Trophoblast cell (in vitro differentiated cells and primary cell): ENCODE data around the gene B4GALT1.

Source experiments
- DNase-seq, 2 donors: peaks; one replicate each; pipeline ENCODE4 v3.0.0-alpha.2; 2016
- H2AFZ ChIP-seq: 2 replicates; pipeline ENCODE4 v1.6.1; 2013; ENCODE audit warnings: low read length, moderate library complexity, mild to moderate bottlenecking; ENCODE audit not compliant: insufficient read depth, poor library complexity
- H2AK5ac ChIP-seq: 2 replicates; pipeline ENCODE4 v1.6.1; 2013; ENCODE audit warnings: mild to moderate bottlenecking, low read length
- H2BK120ac ChIP-seq: 2 replicates; pipeline ENCODE4 v1.6.1; 2013; ENCODE audit warnings: low read length, mild to moderate bottlenecking, moderate library complexity; ENCODE audit not compliant: insufficient read depth, poor library complexity
- H2BK12ac ChIP-seq: 2 replicates; pipeline ENCODE4 v1.6.1; 2013; ENCODE audit warnings: mild to moderate bottlenecking, low read length, moderate library complexity
- H2BK5ac ChIP-seq: 2 replicates; pipeline ENCODE4 v1.6.1; 2013; ENCODE audit warnings: low read length, low read depth, moderate library complexity, mild to moderate bottlenecking; ENCODE audit not compliant: poor library complexity
- H3K14ac ChIP-seq: 2 replicates; pipeline ENCODE4 v1.6.1; 2013; ENCODE audit warnings: mild to moderate bottlenecking, low read length
- H3K18ac ChIP-seq: 2 replicates; pipeline ENCODE4 v1.6.1; 2013; ENCODE audit warnings: mild to moderate bottlenecking, low read length
- H3K23ac ChIP-seq: 2 replicates; pipeline ENCODE4 v1.6.1; 2013; ENCODE audit warnings: low read length
- H3K27ac ChIP-seq: 2 replicates; pipeline ENCODE4 v1.5.1; 2013; ENCODE audit warnings: low read depth, mild to moderate bottlenecking, inconsistent platforms, low read length, moderate library complexity
- H3K27me3 ChIP-seq: 2 replicates; pipeline ENCODE4 v1.6.1; 2013; ENCODE audit warnings: inconsistent platforms, mild to moderate bottlenecking, low read length, moderate library complexity; ENCODE audit not compliant: insufficient read depth
- H3K36me3 ChIP-seq, 2 experiments: 1 replicate in 1 of 2; 2 replicates in 1 of 2; pipeline ENCODE4 v1.6.1; 2013; ENCODE audit warnings: low read length in 2 of 2, mild to moderate bottlenecking in 2 of 2, moderate library complexity in 1 of 2; ENCODE audit not compliant: insufficient read depth in 2 of 2, control insufficient read depth in 1 of 2
- H3K4ac ChIP-seq: 2 replicates; pipeline ENCODE4 v1.6.1; 2013; ENCODE audit warnings: low read depth, mild to moderate bottlenecking, low read length, moderate library complexity
- H3K4me1 ChIP-seq, 2 experiments: 1 replicate in 1 of 2; 2 replicates in 1 of 2; pipeline ENCODE4 v1.6.1; 2013; ENCODE audit warnings: low read length in 2 of 2, mild to moderate bottlenecking in 2 of 2, moderate library complexity in 1 of 2; ENCODE audit not compliant: insufficient read depth in 2 of 2, control insufficient read depth in 1 of 2
- H3K4me2 ChIP-seq: 2 replicates; pipeline ENCODE4 v1.6.1; 2013; ENCODE audit warnings: inconsistent platforms, mild to moderate bottlenecking, low read length, moderate library complexity
- H3K4me3 ChIP-seq: 2 replicates; pipeline ENCODE4 v1.5.1; 2013; ENCODE audit warnings: mild to moderate bottlenecking, low read depth, low read length, inconsistent platforms
- H3K79me1 ChIP-seq: one replicate; pipeline ENCODE4 v1.6.1; 2013; ENCODE audit warnings: low read length
- H3K79me2 ChIP-seq: 2 replicates; pipeline ENCODE4 v1.6.1; 2013; ENCODE audit warnings: low read length, mild to moderate bottlenecking; ENCODE audit not compliant: control insufficient read depth, insufficient read depth, poor library complexity
- H3K9ac ChIP-seq: 2 replicates; pipeline ENCODE4 v1.6.1; 2013; ENCODE audit warnings: mild to moderate bottlenecking, low read length
- H3K9me3 ChIP-seq: 2 replicates; pipeline ENCODE4 v1.6.1; 2013; ENCODE audit warnings: low read depth, mild to moderate bottlenecking, control low read depth, inconsistent platforms, low read length; ENCODE audit not compliant: insufficient read depth
- H4K12ac ChIP-seq: 2 replicates; pipeline ENCODE4 v1.6.1; 2013; ENCODE audit warnings: low read depth, mild to moderate bottlenecking, low read length, moderate library complexity
- H4K8ac ChIP-seq: 2 replicates; pipeline ENCODE4 v1.6.1; 2013; ENCODE audit warnings: low read depth, mild to moderate bottlenecking, low read length, moderate library complexity
- H4K91ac ChIP-seq: one replicate; pipeline ENCODE4 v1.6.1; 2013; ENCODE audit warnings: low read depth, mild to moderate bottlenecking, low read length, moderate library complexity
- WGBS: extraction: QIAGEN DNeasy Blood & Tissue Kit; methylation state at CpG from one replicate; pipeline ENCODE4 v1.1.7; 2013; ENCODE audit warnings: missing lambda C conversion rate; ENCODE audit not compliant: insufficient read length, insufficient coverage; ENCODE audit errors: extremely low coverage; 5-methylcytosine and 5-hydroxymethylcytosine counted together

The B4GALT1 gene

DNA sequence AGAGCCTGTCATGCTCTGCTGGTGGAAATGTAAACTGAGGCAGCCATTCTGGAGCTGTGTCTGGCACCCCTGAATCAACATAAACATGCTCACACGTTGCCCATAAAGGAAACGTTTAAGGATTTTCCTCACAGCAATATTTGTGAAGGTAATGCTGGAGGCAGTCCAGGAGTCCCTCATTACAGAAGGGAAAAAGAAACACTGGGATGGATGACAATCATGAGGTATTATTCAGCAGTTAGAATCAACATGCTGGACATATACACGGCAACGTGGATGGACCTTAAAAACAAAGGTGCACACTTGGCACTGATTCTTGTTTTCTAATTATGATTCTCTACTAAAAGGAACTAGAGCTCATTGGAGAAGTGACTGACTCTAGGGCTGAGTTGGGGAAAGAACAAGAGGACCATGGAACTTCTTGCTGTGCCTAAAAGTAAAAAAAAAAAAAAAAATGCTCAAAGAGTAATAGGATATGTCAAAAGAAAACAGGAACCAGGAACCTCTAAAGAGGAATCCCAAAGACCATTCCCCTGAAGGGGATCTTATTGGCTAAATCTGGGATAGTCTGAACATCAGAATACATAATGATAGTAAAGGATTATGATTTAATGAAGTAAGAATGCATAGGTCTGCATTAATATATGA, 18.6 kb downstream of the B4GALT1 start:
- no peak for DNase-seq
- Histone ChIP-seq H2AFZ (no peak overlapping the region), H3K27me3 (no peaks in the 10 kb centered on the region), H3K23ac (peak overlapping the region; percentile 1), H3K4me3 (no peak overlapping the region), H3K4me2 (no peak overlapping the region), H2BK12ac (peak overlapping the region; percentile 49), H3K27ac (peak overlapping the region; percentile 11), H3K14ac (no peak overlapping the region), H4K12ac (no peak overlapping the region), H4K8ac (no peak overlapping the region), H2AK5ac (no peak overlapping the region), H3K36me3 (no peaks in the 10 kb centered on the region), H2BK5ac (no peak overlapping the region), H3K18ac (no peak overlapping the region), H3K4me1 (peaks cover 17 to 20% of the 10 kb centered on the region in 2 experiments), H3K9me3 (no peaks in the 10 kb centered on the region), H3K79me1 (peaks cover 5% of the 10 kb centered on the region), H3K4ac (peak overlapping the region; percentile 99), H2BK120ac (no peak overlapping the region), H4K91ac (no peak overlapping the region), H3K9ac (no peak overlapping the region), H3K79me2 (peaks cover 31% of the 10 kb centered on the region)
- no CpG with 5 or more reads among the region's 4 CpGs for WGBS

GRCh38 chr9:33147416-33148169, 19.5 kb downstream of the B4GALT1 start:
- no peak overlapping the region for H3K27ac ChIP-seq
- no peak for DNase-seq
- peak overlapping the region; percentile 16 for H2BK5ac ChIP-seq
- H3K79me2 ChIP-seq: peaks cover 28% of the 10 kb centered on the region
- no peak overlapping the region for H3K18ac ChIP-seq
- H2BK12ac ChIP-seq: no peak overlapping the region
- no peaks in the 10 kb centered on the region for H3K27me3 ChIP-seq
- no peak overlapping the region for H2BK120ac ChIP-seq
- H3K79me1 ChIP-seq: peaks cover 5% of the 10 kb centered on the region
- H4K12ac ChIP-seq: no peak overlapping the region
- no peak overlapping the region for H3K9ac ChIP-seq
- H3K4me1 ChIP-seq: peaks cover 20% of the 10 kb centered on the region in 2 experiments
- no peak overlapping the region for H4K8ac ChIP-seq
- H3K23ac ChIP-seq: no peak overlapping the region
- no peak overlapping the region for H3K4me3 ChIP-seq
- H3K9me3 ChIP-seq: no peaks in the 10 kb centered on the region
- WGBS: no CpG with 5 or more reads among the region's 7 CpGs
- H2AK5ac ChIP-seq: no peak overlapping the region
- no peaks in the 10 kb centered on the region for H3K36me3 ChIP-seq
- H3K14ac ChIP-seq: no peak overlapping the region
- H4K91ac ChIP-seq: no peak overlapping the region
- no peak overlapping the region for H3K4me2 ChIP-seq
- peak overlapping the region; percentile 95 for H3K4ac ChIP-seq
- H2AFZ ChIP-seq: no peak overlapping the region

GRCh38 chr9:33146298-33146697, 20.8 kb downstream of the B4GALT1 start:
- peaks cover 29% of the 10 kb centered on the region for H3K79me2 ChIP-seq
- peak overlapping the region; percentile 90 for H3K4ac ChIP-seq
- no peak overlapping the region for H3K4me3 ChIP-seq
- WGBS: no CpG with 5 or more reads among the region's 2 CpGs
- no peaks in the 10 kb centered on the region for H3K27me3 ChIP-seq
- no peaks in the 10 kb centered on the region for H3K36me3 ChIP-seq
- no peaks in the 10 kb centered on the region for H3K9me3 ChIP-seq
- no peak overlapping the region for H3K14ac ChIP-seq
- H4K91ac ChIP-seq: no peak overlapping the region
- no peak overlapping the region for H3K18ac ChIP-seq
- no peak overlapping the region for H3K23ac ChIP-seq
- peaks cover 5% of the 10 kb centered on the region for H3K79me1 ChIP-seq
- no peak overlapping the region for H3K9ac ChIP-seq
- H3K4me2 ChIP-seq: no peak overlapping the region
- H2BK12ac ChIP-seq: no peak overlapping the region
- H3K27ac ChIP-seq: peak overlapping the region; percentile 22
- no peak for DNase-seq
- no peak overlapping the region for H4K12ac ChIP-seq
- no peak overlapping the region for H2BK5ac ChIP-seq
- H4K8ac ChIP-seq: no peak overlapping the region
- H2BK120ac ChIP-seq: no peak overlapping the region
- peaks cover 23 to 24% of the 10 kb centered on the region in 2 experiments for H3K4me1 ChIP-seq
- no peak overlapping the region for H2AFZ ChIP-seq
- no peak overlapping the region for H2AK5ac ChIP-seq

DNA sequence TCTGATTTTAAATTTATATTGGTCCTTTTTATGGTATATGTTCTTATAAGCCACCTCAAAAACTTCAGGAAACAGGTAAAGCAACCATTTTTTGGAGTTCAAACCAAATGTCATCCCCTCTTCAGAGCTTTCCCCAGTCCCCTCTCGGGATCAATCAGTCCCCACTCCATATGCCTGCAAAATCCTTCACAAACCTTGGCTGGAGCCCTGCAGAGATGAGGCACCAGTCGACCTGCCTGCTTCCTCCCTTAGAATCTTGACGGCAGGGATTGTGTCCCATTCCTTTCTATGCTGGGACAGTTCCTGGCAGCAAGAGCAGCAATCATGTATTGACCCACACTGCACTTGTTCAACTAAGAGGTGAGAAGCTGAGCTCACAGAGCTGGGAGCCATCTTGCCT, 22.6 kb downstream of the B4GALT1 start:
- Histone ChIP-seq H2BK12ac (no peak overlapping the region), H3K18ac (no peak overlapping the region), H3K4me3 (no peak overlapping the region), H3K79me1 (peaks cover 3% of the 10 kb centered on the region), H4K12ac (no peak overlapping the region), H4K91ac (no peak overlapping the region), H2BK5ac (no peak overlapping the region), H2AFZ (no peak overlapping the region), H3K4me1 (peaks cover 31 to 32% of the 10 kb centered on the region in 2 experiments), H3K9ac (no peak overlapping the region), H4K8ac (no peak overlapping the region), H3K23ac (no peak overlapping the region), H3K4me2 (no peak overlapping the region), H3K9me3 (no peaks in the 10 kb centered on the region), H3K79me2 (peaks cover 32% of the 10 kb centered on the region), H3K27ac (no peak overlapping the region), H3K4ac (peak overlapping the region; percentile 90), H3K27me3 (no peaks in the 10 kb centered on the region), H3K36me3 (no peaks in the 10 kb centered on the region), H2BK120ac (no peak overlapping the region), H3K14ac (no peak overlapping the region), H2AK5ac (no peak overlapping the region)
- WGBS: no CpG with 5 or more reads among the region's 3 CpGs
- DNase-seq: no peak
